Activated T-helper 17 cell treated with anti-CD3 and anti-CD28 coated beads, Interleukin-2, amount 50 U/mL, for 72 hours (primary cell): ENCODE data around the gene LRRC55. TPM values are rescaled to one million over a fixed set of nuclear protein-coding genes. Genes with fewer than 3 reads are reported as not detected.

Source experiments
- ATAC-seq: fragments of 150-1000 bp; cut with Tn5 transposase; replicated peaks from 2 replicates; pipeline ENCODE4 v1.10.0; 2021; ENCODE audit warnings: mild to moderate bottlenecking, moderate library complexity
- H3K27ac Mint-ChIP-seq: one replicate; pipeline ENCODE4 v1.8.0; 2022; ENCODE audit warnings: mixed read lengths
- H3K27me3 Mint-ChIP-seq: one replicate; pipeline ENCODE4 v1.8.0; 2022; ENCODE audit warnings: mixed read lengths
- H3K36me3 Mint-ChIP-seq: one replicate; pipeline ENCODE4 v1.8.0; 2022; ENCODE audit warnings: low read depth, mild to moderate bottlenecking, mixed read lengths
- H3K4me1 Mint-ChIP-seq: one replicate; pipeline ENCODE4 v1.8.0; 2022; ENCODE audit warnings: mixed read lengths
- H3K4me3 Mint-ChIP-seq: one replicate; pipeline ENCODE4 v1.8.0; 2022; ENCODE audit warnings: mild to moderate bottlenecking, mixed read lengths
- H3K9me3 Mint-ChIP-seq: one replicate; pipeline ENCODE4 v1.8.0; 2022; ENCODE audit warnings: mixed read lengths
- total RNA-seq, 2 donors: library from RNA; stranded (reverse); gene quantifications; one replicate each; pipeline ENCODE4 v1.2.3, GENCODE V29; 2022

The LRRC55 gene
- not detected for total RNA-seq

DNA sequence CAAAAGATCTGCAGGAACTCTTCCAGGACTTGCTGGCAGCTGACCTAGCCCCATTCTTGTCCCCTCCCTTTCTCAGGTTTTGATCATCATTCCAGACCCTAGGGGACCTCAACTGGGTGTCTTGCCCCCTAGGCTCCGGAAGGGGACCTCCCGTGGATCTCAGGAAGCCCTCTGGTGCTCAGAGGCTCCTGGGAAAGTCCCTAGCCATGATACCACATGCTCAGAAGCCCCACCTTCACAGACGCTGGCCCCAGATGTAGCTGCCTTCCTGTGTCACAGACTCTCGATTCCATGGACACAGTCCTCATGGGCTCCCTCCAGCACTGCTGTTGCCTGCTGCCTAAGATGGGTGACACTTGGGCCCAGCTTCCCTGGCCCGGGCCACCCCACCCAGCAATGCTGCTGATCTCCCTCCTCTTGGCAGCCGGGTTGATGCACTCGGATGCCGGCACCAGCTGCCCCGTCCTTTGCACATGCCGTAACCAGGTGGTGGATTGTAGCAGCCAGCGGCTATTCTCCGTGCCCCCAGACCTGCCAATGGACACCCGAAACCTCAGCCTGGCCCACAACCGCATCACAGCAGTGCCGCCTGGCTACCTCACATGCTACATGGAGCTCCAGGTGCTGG lies at the start of gene LRRC55:
TSS of gene LRRC55 (plus strand) at position 276 of the 628 bp plus-strand sequence. CDS start at position 346, 70 bp downstream.
- Mint-ChIP-seq H3K4me3 (no peak within 1 kb of the TSS), H3K36me3 (no peaks in the 10 kb centered on the region), H3K4me1 (no peaks in the 10 kb centered on the region), H3K27me3 (peaks cover 22% of the 10 kb centered on the region), H3K9me3 (no peaks in the 10 kb centered on the region), H3K27ac (no peak within 1 kb of the TSS)
- no peak for ATAC-seq

DNA sequence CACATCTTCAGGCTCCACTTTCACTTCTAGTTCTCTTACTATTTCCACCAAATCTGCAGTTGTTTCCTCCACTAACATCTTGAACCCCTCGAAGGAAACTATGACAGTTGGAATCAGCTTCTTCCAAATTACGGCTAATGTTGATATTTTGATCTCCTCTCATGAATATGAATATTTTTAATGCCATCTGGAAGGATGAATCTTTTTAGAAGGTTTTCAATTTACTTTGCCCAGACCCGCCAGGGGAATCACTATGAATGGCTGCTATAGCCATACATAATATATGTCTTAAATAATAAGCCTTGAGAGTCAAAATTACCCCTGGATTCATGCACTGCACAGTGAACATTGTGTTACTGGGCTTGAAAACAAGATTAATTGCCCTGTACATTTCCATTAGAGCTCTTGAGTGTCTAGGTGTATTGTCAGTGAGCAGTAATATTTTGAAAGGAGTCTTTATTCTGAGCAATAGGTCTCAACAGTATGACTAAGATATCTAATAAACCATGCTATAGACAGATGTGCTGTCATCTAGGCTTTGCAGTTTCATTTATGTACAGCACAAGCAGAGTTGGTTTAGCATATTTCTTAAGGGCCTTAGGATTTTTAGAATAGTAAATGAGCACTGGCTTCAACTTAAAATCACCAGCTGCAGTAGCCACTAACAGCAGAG lies 48.3 kb upstream of the LRRC55 start:
- Mint-ChIP-seq H3K4me1 (no peaks in the 10 kb centered on the region), H3K27ac (no peak overlapping the region), H3K4me3 (no peak overlapping the region), H3K27me3 (peaks cover 7% of the 10 kb centered on the region), H3K36me3 (no peaks in the 10 kb centered on the region), H3K9me3 (no peaks in the 10 kb centered on the region)
- no peak for ATAC-seq

- peaks cover 7% of the 10 kb centered on the region for H3K27me3 Mint-ChIP-seq
- no peak overlapping the region for H3K4me3 Mint-ChIP-seq
- H3K4me1 Mint-ChIP-seq = no peaks in the 10 kb centered on the region
- H3K36me3 Mint-ChIP-seq = no peaks in the 10 kb centered on the region
- ATAC-seq = no peak
- no peak overlapping the region for H3K27ac Mint-ChIP-seq
- no peaks in the 10 kb centered on the region for H3K9me3 Mint-ChIP-seq
These were observed 47.5 kb upstream of the LRRC55 start for GRCh38 chr11:57134284-57134683.

GRCh38 chr11:57135020-57135751 lies 46.6 kb upstream of the LRRC55 start:
- peaks cover 7% of the 10 kb centered on the region for H3K27me3 Mint-ChIP-seq
- H3K9me3 Mint-ChIP-seq = no peaks in the 10 kb centered on the region
- H3K27ac Mint-ChIP-seq = no peak overlapping the region
- no peak for ATAC-seq
- no peak overlapping the region for H3K4me3 Mint-ChIP-seq
- H3K36me3 Mint-ChIP-seq = no peaks in the 10 kb centered on the region
- H3K4me1 Mint-ChIP-seq = no peaks in the 10 kb centered on the region

DNA sequence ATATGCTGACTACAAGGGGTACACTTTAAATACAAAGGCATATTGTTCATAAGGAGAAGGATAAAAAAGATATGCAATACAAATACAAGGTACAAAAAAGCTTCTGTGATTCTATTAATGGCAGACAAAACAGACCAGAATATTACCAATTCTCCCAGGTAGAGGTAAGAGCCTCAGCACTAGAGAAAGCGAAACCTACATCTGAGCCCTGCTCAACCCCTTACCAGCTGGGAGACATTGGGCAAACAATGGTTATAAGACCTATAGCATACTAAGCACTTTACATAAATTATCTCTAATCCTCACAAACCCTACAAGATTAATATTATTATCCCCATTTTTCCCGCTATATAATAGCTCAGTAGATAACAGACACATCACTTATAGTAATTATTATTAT lies 41.2 kb upstream of the LRRC55 start:
- Mint-ChIP-seq H3K4me3 (no peak overlapping the region), H3K27ac (no peak overlapping the region), H3K36me3 (no peaks in the 10 kb centered on the region), H3K4me1 (no peaks in the 10 kb centered on the region), H3K27me3 (peaks cover 5% of the 10 kb centered on the region), H3K9me3 (no peaks in the 10 kb centered on the region)
- ATAC-seq = no peak

DNA sequence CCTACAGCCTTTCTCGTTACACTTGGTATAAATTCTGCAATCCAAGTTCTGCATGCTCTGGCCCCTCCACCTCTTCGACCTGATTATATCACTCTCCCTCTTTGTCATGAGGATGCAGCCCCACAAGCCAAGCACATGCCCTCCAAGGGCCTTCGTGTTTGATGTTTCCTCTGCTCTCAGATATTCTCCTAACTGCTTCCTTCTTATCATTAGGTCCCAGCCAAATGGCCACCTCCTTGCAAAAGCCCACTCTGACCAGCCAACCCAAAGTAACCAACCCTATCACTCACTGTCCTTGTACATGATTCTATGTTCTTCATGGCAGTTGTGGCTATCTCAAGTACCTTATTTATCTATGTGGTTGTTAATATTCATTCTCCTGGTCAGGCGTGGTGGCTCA lies 38.3 kb upstream of the LRRC55 start:
- peaks cover 12% of the 10 kb centered on the region for H3K27me3 Mint-ChIP-seq
- H3K9me3 Mint-ChIP-seq = no peaks in the 10 kb centered on the region
- H3K4me3 Mint-ChIP-seq = no peak overlapping the region
- H3K27ac Mint-ChIP-seq = no peak overlapping the region
- ATAC-seq = no peak
- no peaks in the 10 kb centered on the region for H3K36me3 Mint-ChIP-seq
- H3K4me1 Mint-ChIP-seq = no peaks in the 10 kb centered on the region

GRCh38 chr11:57144075-57144474 lies 37.7 kb upstream of the LRRC55 start:
- Mint-ChIP-seq H3K36me3 (no peaks in the 10 kb centered on the region), H3K4me1 (no peaks in the 10 kb centered on the region), H3K27me3 (peaks cover 13% of the 10 kb centered on the region), H3K4me3 (no peak overlapping the region), H3K27ac (no peak overlapping the region), H3K9me3 (no peaks in the 10 kb centered on the region)
- ATAC-seq = no peak

- no peak overlapping the region for H3K27ac Mint-ChIP-seq
- H3K4me3 Mint-ChIP-seq = no peak overlapping the region
- H3K4me1 Mint-ChIP-seq = no peaks in the 10 kb centered on the region
- no peaks in the 10 kb centered on the region for H3K36me3 Mint-ChIP-seq
- no peak for ATAC-seq
- H3K27me3 Mint-ChIP-seq = peaks cover 13% of the 10 kb centered on the region
- H3K9me3 Mint-ChIP-seq = no peaks in the 10 kb centered on the region
These were observed 37.0 kb upstream of the LRRC55 start for GRCh38 chr11:57144531-57145320.

DNA sequence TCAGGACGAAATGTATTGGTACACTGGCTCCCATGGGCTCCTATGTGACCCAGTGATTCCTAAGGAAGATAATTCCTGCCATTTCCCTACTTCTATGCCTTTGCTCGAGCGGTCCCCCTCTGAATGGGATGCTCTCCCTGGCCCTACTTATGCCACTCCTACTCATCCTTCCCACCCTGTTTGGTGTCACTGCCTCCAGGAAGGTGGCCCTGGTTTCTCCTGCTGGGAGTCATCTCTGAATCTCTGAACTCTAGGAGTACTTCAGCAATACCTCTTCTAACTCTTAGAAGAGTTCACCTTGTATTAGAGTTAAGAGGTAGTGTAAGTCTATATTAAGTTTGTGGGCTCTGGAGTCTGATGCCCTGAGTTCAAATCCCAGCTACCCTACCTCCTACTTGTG lies 35.5 kb upstream of the LRRC55 start:
- Mint-ChIP-seq H3K9me3 (no peaks in the 10 kb centered on the region), H3K4me1 (no peaks in the 10 kb centered on the region), H3K4me3 (no peak overlapping the region), H3K27ac (no peak overlapping the region), H3K27me3 (peaks cover 13% of the 10 kb centered on the region), H3K36me3 (no peaks in the 10 kb centered on the region)
- no peak for ATAC-seq

- Mint-ChIP-seq H3K27ac (no peak overlapping the region), H3K9me3 (no peaks in the 10 kb centered on the region), H3K4me1 (no peaks in the 10 kb centered on the region), H3K4me3 (no peak overlapping the region), H3K27me3 (peaks cover 18% of the 10 kb centered on the region), H3K36me3 (no peaks in the 10 kb centered on the region)
- ATAC-seq = no peak
These were observed 33.1 kb upstream of the LRRC55 start for GRCh38 chr11:57148621-57149020.

GRCh38 chr11:57150454-57150917 lies 31.3 kb upstream of the LRRC55 start:
- H3K4me1 Mint-ChIP-seq = no peaks in the 10 kb centered on the region
- no peaks in the 10 kb centered on the region for H3K9me3 Mint-ChIP-seq
- peaks cover 16% of the 10 kb centered on the region for H3K27me3 Mint-ChIP-seq
- no peak overlapping the region for H3K4me3 Mint-ChIP-seq
- no peak for ATAC-seq
- H3K27ac Mint-ChIP-seq = no peak overlapping the region
- H3K36me3 Mint-ChIP-seq = no peaks in the 10 kb centered on the region

GRCh38 chr11:57152134-57152533 lies 29.6 kb upstream of the LRRC55 start:
- Mint-ChIP-seq H3K36me3 (no peaks in the 10 kb centered on the region), H3K27me3 (peaks cover 22% of the 10 kb centered on the region)

DNA sequence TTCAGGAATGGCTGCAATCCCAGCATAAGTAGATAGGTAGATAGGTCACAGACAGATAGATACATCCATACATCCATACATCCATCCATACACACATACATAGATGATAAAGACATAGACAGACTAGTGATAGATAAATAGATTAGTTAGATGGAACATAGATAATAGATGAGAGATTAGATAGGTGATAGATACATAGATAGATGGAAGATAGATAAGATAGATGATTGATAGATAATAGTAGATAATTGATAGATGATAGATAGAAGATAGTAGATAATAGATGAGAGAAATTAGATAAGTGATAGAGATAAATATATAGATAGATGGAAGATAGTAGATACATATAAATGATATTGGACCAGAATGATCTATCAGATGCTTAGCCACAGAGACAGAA lies 28.3 kb upstream of the LRRC55 start:
- H3K4me1 Mint-ChIP-seq = no peaks in the 10 kb centered on the region
- ATAC-seq = no peak
- H3K27me3 Mint-ChIP-seq = peaks cover 20% of the 10 kb centered on the region
- no peak overlapping the region for H3K4me3 Mint-ChIP-seq
- no peak overlapping the region for H3K27ac Mint-ChIP-seq
- no peaks in the 10 kb centered on the region for H3K36me3 Mint-ChIP-seq
- H3K9me3 Mint-ChIP-seq = no peaks in the 10 kb centered on the region

More at GRCh38 chr11:57152134-57152533, 29.6 kb upstream of the LRRC55 start:
- no peak overlapping the region for H3K27ac Mint-ChIP-seq
- H3K4me3 Mint-ChIP-seq = no peak overlapping the region
- no peaks in the 10 kb centered on the region for H3K9me3 Mint-ChIP-seq
- no peak for ATAC-seq
- no peaks in the 10 kb centered on the region for H3K4me1 Mint-ChIP-seq

DNA sequence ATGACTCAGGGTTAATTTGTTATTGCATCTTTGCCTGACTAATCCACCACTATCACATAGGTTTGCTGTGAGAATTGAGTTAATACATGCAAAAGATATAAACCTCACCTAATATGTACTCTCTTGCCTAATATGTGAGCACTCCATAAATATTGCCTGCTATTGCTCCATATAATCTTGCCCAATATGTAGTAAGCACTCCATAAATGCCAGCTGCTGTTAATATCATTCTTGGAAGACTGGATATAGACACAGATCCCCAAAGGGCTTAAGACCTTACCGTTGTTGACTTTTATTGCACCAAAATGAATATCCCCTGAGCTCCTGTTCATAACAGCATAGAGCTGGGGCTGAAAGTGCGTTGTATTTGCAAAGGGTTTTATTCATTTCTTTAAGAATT lies 27.0 kb upstream of the LRRC55 start:
- no peak overlapping the region for H3K27ac Mint-ChIP-seq
- no peaks in the 10 kb centered on the region for H3K9me3 Mint-ChIP-seq
- H3K4me1 Mint-ChIP-seq = no peaks in the 10 kb centered on the region
- no peaks in the 10 kb centered on the region for H3K36me3 Mint-ChIP-seq
- H3K4me3 Mint-ChIP-seq = no peak overlapping the region
- H3K27me3 Mint-ChIP-seq = peaks cover 18% of the 10 kb centered on the region
- no peak for ATAC-seq
